Smooth muscle cell (in vitro differentiated cells): ENCODE measurements around the gene FNDC4. TPM values are rescaled to one million over a fixed set of nuclear protein-coding genes. Genes with fewer than 3 reads are reported as not detected.

Experiments
- DNase-seq: peaks from one replicate; lab custom pipeline; 2025; ENCODE audit not compliant: unreplicated experiment; lab: John Stamatoyannopoulos, UW
- H2AFZ ChIP-seq: fragments of 200-600 bp; sonication (generic); 2 replicates; pipeline ENCODE4 v1.6.0; 2016; ENCODE audit warnings: antibody characterized with exemption, low read depth, mild to moderate bottlenecking
- H3F3A ChIP-seq: fragments of 200-600 bp; sonication (generic); 2 replicates; pipeline ENCODE4 v1.6.0; 2017; ENCODE audit warnings: antibody characterized with exemption, low read depth
- H3K27ac ChIP-seq: fragments of 200-600 bp; sonication (generic); 2 replicates; pipeline ENCODE4 v1.5.1; 2016; ENCODE audit warnings: low read depth, mild to moderate bottlenecking
- H3K27me3 ChIP-seq: fragments of 200-600 bp; sonication (generic); 2 replicates; pipeline ENCODE4 v1.6.1; 2016; ENCODE audit warnings: low read depth, mild to moderate bottlenecking
- H3K36me3 ChIP-seq: fragments of 200-600 bp; sonication (generic); 2 replicates; pipeline ENCODE4 v1.5.1; 2016; ENCODE audit warnings: low read depth
- H3K4me1 ChIP-seq: fragments of 200-600 bp; sonication (generic); 2 replicates; pipeline ENCODE4 v1.5.1; 2016; ENCODE audit warnings: low read depth
- H3K4me2 ChIP-seq: fragments of 200-600 bp; sonication (generic); 2 replicates; pipeline ENCODE4 v1.6.0; 2016; ENCODE audit warnings: mild to moderate bottlenecking
- H3K4me3 ChIP-seq: fragments of 200-600 bp; sonication (generic); 2 replicates; pipeline ENCODE4 v1.5.1; 2016; ENCODE audit warnings: mild to moderate bottlenecking
- H3K79me2 ChIP-seq: fragments of 200-600 bp; sonication (generic); 2 replicates; pipeline ENCODE4 v1.6.0; 2016; ENCODE audit warnings: low read depth, mild to moderate bottlenecking
- H3K9ac ChIP-seq: fragments of 200-600 bp; sonication (generic); 2 replicates; pipeline ENCODE4 v1.6.0; 2016; ENCODE audit warnings: low read depth
- H3K9me3 ChIP-seq: fragments of 200-600 bp; sonication (generic); replicated peaks from 2 replicates; pipeline ENCODE4 v1.5.1; 2016; ENCODE audit warnings: low read depth
- H4K20me1 ChIP-seq: fragments of 200-600 bp; sonication (generic); 2 replicates; pipeline ENCODE4 v1.6.0; 2016; ENCODE audit warnings: low read depth
- WGBS: methylation state at CpG from one replicate; pipeline ENCODE4 v1.1.7; 2016; ENCODE audit warnings: low lambda C conversion rate; 5-methylcytosine and 5-hydroxymethylcytosine counted together
- polyA plus RNA-seq: library from polyadenylated mRNA; unstranded; fragments of >200 nt; fragmentation: Nextera tagmentation; extraction: Ambion mirVana; gene quantifications from 2 replicates; pipeline ENCODE4 v1.2.1, GENCODE V29; 2016
- total RNA-seq: library from RNA; depleted of rRNA; stranded (reverse); fragments of >200 nt; gene quantifications from 2 replicates; pipeline ENCODE4 v1.2.3, GENCODE V29; 2014
- TF ChIP-seq, protein P1 (sequence below): fragments of 200-600 bp; sonication (generic); IDR thresholded peaks from 2 replicates; pipeline ENCODE4 v1.5.1; 2017; ENCODE audit warnings: borderline replicate concordance, mild to moderate bottlenecking, antibody characterized with exemption; ENCODE audit not compliant: insufficient read depth, poor library complexity, severe bottlenecking

The FNDC4 gene
- total and polyA plus RNA-seq, 2 experiments from 2014 or later: 6.7 to 24.1 TPM

- H3K9ac ChIP-seq: no peak overlapping the region
- H3K9me3 ChIP-seq: no peaks in the 10 kb centered on the region
- H2AFZ ChIP-seq: no peak overlapping the region
Observed at GRCh38 chr2:27471961-27472360, 23.0 kb downstream of the FNDC4 start.

GRCh38 chr2:27464443-27464842 lies 30.6 kb downstream of the FNDC4 start:
- H3K27me3 ChIP-seq: no peaks in the 10 kb centered on the region
- no peak overlapping the region for H2AFZ ChIP-seq
- TF ChIP-seq, protein P1, sequence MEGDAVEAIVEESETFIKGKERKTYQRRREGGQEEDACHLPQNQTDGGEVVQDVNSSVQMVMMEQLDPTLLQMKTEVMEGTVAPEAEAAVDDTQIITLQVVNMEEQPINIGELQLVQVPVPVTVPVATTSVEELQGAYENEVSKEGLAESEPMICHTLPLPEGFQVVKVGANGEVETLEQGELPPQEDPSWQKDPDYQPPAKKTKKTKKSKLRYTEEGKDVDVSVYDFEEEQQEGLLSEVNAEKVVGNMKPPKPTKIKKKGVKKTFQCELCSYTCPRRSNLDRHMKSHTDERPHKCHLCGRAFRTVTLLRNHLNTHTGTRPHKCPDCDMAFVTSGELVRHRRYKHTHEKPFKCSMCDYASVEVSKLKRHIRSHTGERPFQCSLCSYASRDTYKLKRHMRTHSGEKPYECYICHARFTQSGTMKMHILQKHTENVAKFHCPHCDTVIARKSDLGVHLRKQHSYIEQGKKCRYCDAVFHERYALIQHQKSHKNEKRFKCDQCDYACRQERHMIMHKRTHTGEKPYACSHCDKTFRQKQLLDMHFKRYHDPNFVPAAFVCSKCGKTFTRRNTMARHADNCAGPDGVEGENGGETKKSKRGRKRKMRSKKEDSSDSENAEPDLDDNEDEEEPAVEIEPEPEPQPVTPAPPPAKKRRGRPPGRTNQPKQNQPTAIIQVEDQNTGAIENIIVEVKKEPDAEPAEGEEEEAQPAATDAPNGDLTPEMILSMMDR: no peak
- no peaks in the 10 kb centered on the region for H3K79me2 ChIP-seq
- no peak overlapping the region for H3K4me3 ChIP-seq
- no peaks in the 10 kb centered on the region for H3F3A ChIP-seq
- no peak overlapping the region for H3K4me2 ChIP-seq
- H3K9me3 ChIP-seq: no peaks in the 10 kb centered on the region
- no peaks in the 10 kb centered on the region for H4K20me1 ChIP-seq
- H3K9ac ChIP-seq: no peak overlapping the region
- H3K4me1 ChIP-seq: no peaks in the 10 kb centered on the region
- WGBS: 97% methylated on average over 7 of the region's 7 CpGs
- no peak overlapping the region for H3K27ac ChIP-seq
- no peaks in the 10 kb centered on the region for H3K36me3 ChIP-seq
- no peak for DNase-seq

More at GRCh38 chr2:27471961-27472360, 23.0 kb downstream of the FNDC4 start:
- TF ChIP-seq, protein P1: no peak
- 94% methylated on average over 5 of the region's 5 CpGs for WGBS
- no peak overlapping the region for H3K27ac ChIP-seq
- H3K36me3 ChIP-seq: no peaks in the 10 kb centered on the region
- H3K4me3 ChIP-seq: no peak overlapping the region
- H4K20me1 ChIP-seq: no peaks in the 10 kb centered on the region
- no peaks in the 10 kb centered on the region for H3K4me1 ChIP-seq
- DNase-seq: no peak
- no peak overlapping the region for H3K4me2 ChIP-seq
- H3K79me2 ChIP-seq: no peaks in the 10 kb centered on the region
- no peaks in the 10 kb centered on the region for H3F3A ChIP-seq
- no peaks in the 10 kb centered on the region for H3K27me3 ChIP-seq

GRCh38 chr2:27461118-27461517 lies 33.9 kb downstream of the FNDC4 start:
- Histone ChIP-seq H3K27ac (no peak overlapping the region), H3K27me3 (no peaks in the 10 kb centered on the region), H3K9ac (no peak overlapping the region), H3K4me1 (no peaks in the 10 kb centered on the region), H3K4me3 (no peak overlapping the region), H3K79me2 (no peaks in the 10 kb centered on the region), H4K20me1 (no peaks in the 10 kb centered on the region), H3K36me3 (no peaks in the 10 kb centered on the region), H3K4me2 (no peak overlapping the region), H3F3A (no peaks in the 10 kb centered on the region), H2AFZ (no peak overlapping the region), H3K9me3 (no peaks in the 10 kb centered on the region)
- TF ChIP-seq, protein P1: no peak
- 98% methylated on average over 8 of the region's 8 CpGs for WGBS
- DNase-seq: no peak

GRCh38 chr2:27453968-27454367 lies 41.0 kb downstream of the FNDC4 start:
- Histone ChIP-seq H3K79me2 (no peaks in the 10 kb centered on the region), H3K36me3 (no peaks in the 10 kb centered on the region)

More at GRCh38 chr2:27453968-27454367, 41.0 kb downstream of the FNDC4 start:
- H3K4me2 ChIP-seq: no peak overlapping the region
- no peak for DNase-seq
- no peaks in the 10 kb centered on the region for H4K20me1 ChIP-seq
- TF ChIP-seq, protein P1: no peak
- H3K9me3 ChIP-seq: no peaks in the 10 kb centered on the region
- no peaks in the 10 kb centered on the region for H3K4me1 ChIP-seq
- H3K27me3 ChIP-seq: no peaks in the 10 kb centered on the region
- H2AFZ ChIP-seq: no peak overlapping the region
- H3K27ac ChIP-seq: no peak overlapping the region
- WGBS: 96% methylated on average over 7 of the region's 7 CpGs
- H3K9ac ChIP-seq: no peak overlapping the region
- no peak overlapping the region for H3K4me3 ChIP-seq
- no peaks in the 10 kb centered on the region for H3F3A ChIP-seq
